Gastrocnemius medialis (tissue), 4 donors: Measurements from ENCODE around the gene OGFR. TPM values are rescaled to one million over a fixed set of nuclear protein-coding genes. Genes with fewer than 3 reads are reported as not detected.

Source experiments
- ATAC-seq, 2 donors: fragments of 150-250 bp; one replicate each; pipeline ENCODE4 v1.9.1; 2016
- DNase-seq, 2 donors: peaks; one replicate each; pipeline ENCODE4 v3.0.0-alpha.2; 2019
- H3K27ac ChIP-seq, 4 donors: fragments of 200-600 bp; sonication (generic); 1 replicate in 1 of 4; 2 replicates in 3 of 4; pipeline ENCODE4 v1.5.1; 2016 to 2018; ENCODE audit warnings: mild to moderate bottlenecking in 2 of 4, moderate library complexity in 1 of 4
- H3K27me3 ChIP-seq, 3 donors: fragments of 200-600 bp; sonication (generic) in 2 of 3; 1 replicate in 1 of 3; 2 replicates in 2 of 3; pipeline versions ENCODE4 v1.5.1 to v1.6.0; 2016 to 2019; ENCODE audit warnings: mild to moderate bottlenecking in 1 of 3, moderate library complexity in 1 of 3
- H3K36me3 ChIP-seq, 2 donors: fragments of 200-600 bp; sonication (generic) in 1 of 2; one replicate each; pipeline ENCODE4 v1.5.1; 2017 to 2018
- H3K4me1 ChIP-seq, 2 donors: fragments of 200-600 bp; sonication (generic) in 1 of 2; one replicate each; pipeline ENCODE4 v1.5.1; 2016 to 2017; ENCODE audit warnings: mild to moderate bottlenecking in 2 of 2
- H3K4me3 ChIP-seq, 4 donors: fragments of 200-600 bp; sonication (generic) in 3 of 4; 1 replicate in 1 of 4; 2 replicates in 3 of 4; pipeline ENCODE4 v1.5.1; 2016 to 2019; ENCODE audit warnings: mild to moderate bottlenecking in 2 of 4
- H3K9me3 ChIP-seq, 3 donors: fragments of 200-600 bp; sonication (generic) in 2 of 3; 1 replicate in 1 of 3; 2 replicates in 2 of 3; pipeline ENCODE4 v1.5.1; 2016 to 2019
- CTCF ChIP-seq, 5 experiments: fragments of 450-650 bp in 3 of 5; fragments of 200-600 bp in 2 of 5; sonication (generic) in 2 of 5; IDR thresholded peaks in 4 of 5; conservative IDR thresholded peaks in 1 of 5; 1 replicate in 4 of 5; 2 replicates in 1 of 5; pipeline ENCODE4 v1.5.1; 2016 to 2019; ENCODE audit warnings: antibody characterized with exemption in 5 of 5, mild to moderate bottlenecking in 3 of 5, moderate library complexity in 3 of 5
- POLR2A ChIP-seq, 2 donors: fragments of 450-650 bp; IDR thresholded peaks; one replicate each; pipeline ENCODE4 v1.6.1; 2017; ENCODE audit warnings: antibody characterized with exemption in 2 of 2, mild to moderate bottlenecking in 2 of 2, moderate library complexity in 2 of 2
- in situ Hi-C, 4 donors: fragments of 200-750 bp; cut with MboI; loops; one replicate each; pipeline versions ENCODE4 v1.15.0 to v1.8.0; 2017; ENCODE audit warnings: low sequenced_read_pairs in 4 of 4
- intact Hi-C: fragments of 100-400 bp; cut with DNase I; formaldehyde crosslinking; loops from one replicate; pipeline ENCODE4 v1.15.1; 2023; ENCODE audit warnings: low total_unique reads
- total RNA-seq, 4 donors: library from RNA; depleted of rRNA; stranded (reverse); fragments of >200 nt; gene quantifications; one replicate each; pipeline versions ENCODE4 v1.1.0 to v1.2.3, GENCODE V29; 2016

Gene OGFR
- total RNA-seq, 4 donors from 2014 or later, result 21.9 to 52.1 (median 40.5) TPM

GRCh38 chr20:62809530-62810428 lies 5.1 kb downstream of the OGFR start:
- Histone ChIP-seq H3K27me3 (peaks cover 0 to 6% (median 4%) of the 10 kb centered on the region in 3 donors), H3K4me3 (no peak overlapping the region), H3K36me3 (peaks cover 0 to 48% of the 10 kb centered on the region in 2 donors), H3K4me1 (peaks cover 15 to 17% of the 10 kb centered on the region in 2 donors), H3K27ac (no peak overlapping the region), H3K9me3 (no peaks in the 10 kb centered on the region)
- ATAC-seq (no peak), DNase-seq (no peak)
- TF ChIP-seq POLR2A (IDR thresholded peaks at IDR 0.05), result no peak
- no peak for TF ChIP-seq CTCF (IDR thresholded peaks at IDR 0.05 in 4 of 5, conservative IDR thresholded peaks at IDR 0.05 in 1 of 5)
- in situ Hi-C loops, result loop anchor here in 3 of 4 donors (5.0 to 10.0 kb wide), 3 partner anchors 135 to 305 kb away; no protein-coding TSS in a partner anchor
- intact Hi-C loops, result loop anchor here (5.0 to 10.0 kb wide), 2 partner anchors 307 to 505 kb away; partner anchors contain the start of gene ADRM1

- H3K36me3 ChIP-seq, result peaks cover 0 to 48% of the 10 kb centered on the region in 2 donors
- ATAC-seq, result no peak
- TF ChIP-seq POLR2A (IDR thresholded peaks at IDR 0.05) (no peak), CTCF (IDR thresholded peaks at IDR 0.05 in 4 of 5, conservative IDR thresholded peaks at IDR 0.05 in 1 of 5) (no peak)
- in situ Hi-C loops, result no loop called here
- no peaks in the 10 kb centered on the region for H3K9me3 ChIP-seq
- H3K4me1 ChIP-seq, result peaks cover 11 to 12% of the 10 kb centered on the region in 2 donors
- no peak overlapping the region for H3K27ac ChIP-seq
- DNase-seq, result no peak
- intact Hi-C loops, result no loop called here
- H3K4me3 ChIP-seq, result no peak overlapping the region
- H3K27me3 ChIP-seq, result peaks cover 14 to 21% (median 19%) of the 10 kb centered on the region in 3 donors
Observed at GRCh38 chr20:62811320-62811719, 6.7 kb downstream of the OGFR start.

- DNase-seq (no peak), ATAC-seq (no peak)
- Histone ChIP-seq H3K27me3 (peaks cover 17 to 25% (median 23%) of the 10 kb centered on the region in 3 donors), H3K27ac (no peak overlapping the region), H3K9me3 (no peaks in the 10 kb centered on the region), H3K36me3 (peaks cover 0 to 48% of the 10 kb centered on the region in 2 donors), H3K4me3 (no peak overlapping the region), H3K4me1 (peaks cover 7 to 10% of the 10 kb centered on the region in 2 donors)
- TF ChIP-seq POLR2A (IDR thresholded peaks at IDR 0.05), result no peak
- TF ChIP-seq CTCF (IDR thresholded peaks at IDR 0.05 in 4 of 5, conservative IDR thresholded peaks at IDR 0.05 in 1 of 5), result no peak
- intact Hi-C loops, result no loop called here
- in situ Hi-C loops, result no loop called here
Observed at GRCh38 chr20:62811720-62812119, 7.1 kb downstream of the OGFR start.

- no peak overlapping the region for H3K4me3 ChIP-seq
- intact Hi-C loops, result no loop called here
- ATAC-seq (no peak), DNase-seq (no peak)
- H3K9me3 ChIP-seq, result no peaks in the 10 kb centered on the region
- peaks cover 0 to 48% of the 10 kb centered on the region in 2 donors for H3K36me3 ChIP-seq
- TF ChIP-seq CTCF (IDR thresholded peaks at IDR 0.05 in 4 of 5, conservative IDR thresholded peaks at IDR 0.05 in 1 of 5), result no peak
- no peak for TF ChIP-seq POLR2A (IDR thresholded peaks at IDR 0.05)
- H3K4me1 ChIP-seq, result peaks cover 2 to 7% of the 10 kb centered on the region in 2 donors
- no peak overlapping the region for H3K27ac ChIP-seq
- in situ Hi-C loops, result no loop called here
- peaks cover 21 to 29% (median 26%) of the 10 kb centered on the region in 3 donors for H3K27me3 ChIP-seq
Observed at GRCh38 chr20:62812181-62812906, 7.7 kb downstream of the OGFR start.
